ENCODE data around the gene DEPDC7.

The DEPDC7 gene

GRCh38 chr11:33063326-33063881, 47.7 kb downstream of the DEPDC7 start:
- no peak for DNase-seq

- no peak for DNase-seq
Observed at GRCh38 chr11:33064033-33064825, 48.6 kb downstream of the DEPDC7 start.

- DNase-seq: no peak
Observed at GRCh38 chr11:33064866-33065265, 49.2 kb downstream of the DEPDC7 start.

GRCh38 chr11:33065445-33066178, 49.9 kb downstream of the DEPDC7 start:
- DNase-seq: peak; percentile 32

GRCh38 chr11:33067294-33067693, 51.6 kb downstream of the DEPDC7 start:
- no peak for DNase-seq

- DNase-seq: no peak
Observed at GRCh38 chr11:33068611-33069340, 53.1 kb downstream of the DEPDC7 start.

GRCh38 chr11:33072465-33072864, 56.8 kb downstream of the DEPDC7 start:
- DNase-seq: no peak

All from NCI-H2029 treated with DMSO at 0.1 percent for 48 hours (cell line).